GM21390 (cell line): ENCODE measurements around the gene MDGA2.

Experiments used
- ATAC-seq: cut with Tn5 transposase; IDR thresholded peaks from one replicate; pipeline ENCODE4 v1.9.1; 2021; ENCODE audit not compliant: unreplicated experiment

MDGA2 gene

DNA sequence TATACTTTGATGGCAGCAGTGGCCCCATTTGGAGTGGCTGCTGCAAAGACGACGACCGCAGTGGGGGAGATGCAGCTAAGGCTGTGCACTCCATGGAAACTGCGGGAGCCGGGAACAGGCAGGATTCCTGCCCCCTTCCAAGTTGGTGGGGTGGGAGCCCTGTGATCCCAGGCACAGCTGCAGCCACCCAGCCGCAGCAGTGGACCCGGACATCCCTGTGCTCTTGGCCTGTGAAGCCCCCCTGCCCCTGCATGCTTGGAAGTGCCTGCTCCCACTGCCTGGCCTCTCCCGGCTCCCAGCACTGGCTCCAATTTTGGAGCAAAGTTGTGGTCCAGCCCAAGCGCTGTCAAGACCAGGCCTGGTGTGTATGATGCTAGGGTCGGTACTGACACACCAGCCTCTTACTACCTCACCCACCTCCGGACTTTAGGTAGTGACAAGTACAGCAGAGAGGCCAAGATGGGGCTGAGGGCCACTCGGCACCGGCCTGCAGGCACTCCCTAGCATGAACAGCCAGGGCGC lies 521.1 kb downstream of the MDGA2 start:
- ATAC-seq = no peak

DNA sequence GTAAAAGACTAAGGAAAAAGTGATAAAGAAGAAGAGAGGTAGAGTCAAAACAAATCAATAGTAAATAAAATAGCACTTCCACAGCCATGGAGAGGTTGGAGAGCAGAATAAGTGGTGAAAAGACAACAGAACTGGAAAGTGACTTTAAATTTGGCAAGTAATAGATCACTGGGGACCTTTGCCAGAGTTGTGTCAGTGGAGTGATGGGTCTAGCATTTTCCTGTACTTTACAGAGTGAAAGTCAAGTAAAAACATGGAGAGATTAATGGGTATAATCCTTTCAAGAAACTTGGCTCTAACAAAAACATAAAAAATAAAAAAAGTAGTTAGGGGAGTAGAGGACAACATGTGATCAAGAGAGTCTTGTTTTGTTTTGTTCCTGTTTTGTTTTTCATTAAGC lies 521.7 kb downstream of the MDGA2 start:
- ATAC-seq = no peak

DNA sequence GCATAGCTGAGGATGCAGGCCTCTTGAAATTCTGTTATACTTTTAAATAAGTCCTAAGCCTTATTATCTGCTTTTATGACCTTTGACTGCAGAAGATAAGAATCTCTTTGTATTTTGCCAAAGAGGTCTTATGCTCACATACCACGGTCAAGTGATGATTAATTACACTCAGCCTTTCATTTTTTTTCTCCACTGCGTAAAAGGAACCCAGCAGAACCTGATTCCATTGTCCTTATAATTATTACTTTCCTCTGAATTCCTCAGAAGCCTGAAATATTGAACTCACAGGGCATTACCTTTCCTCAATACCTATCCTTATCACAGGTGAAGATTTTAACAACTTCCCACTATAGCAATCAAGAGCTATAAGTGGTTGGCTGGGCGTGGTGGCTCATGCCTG lies 525.1 kb downstream of the MDGA2 start:
- no peak for ATAC-seq

DNA sequence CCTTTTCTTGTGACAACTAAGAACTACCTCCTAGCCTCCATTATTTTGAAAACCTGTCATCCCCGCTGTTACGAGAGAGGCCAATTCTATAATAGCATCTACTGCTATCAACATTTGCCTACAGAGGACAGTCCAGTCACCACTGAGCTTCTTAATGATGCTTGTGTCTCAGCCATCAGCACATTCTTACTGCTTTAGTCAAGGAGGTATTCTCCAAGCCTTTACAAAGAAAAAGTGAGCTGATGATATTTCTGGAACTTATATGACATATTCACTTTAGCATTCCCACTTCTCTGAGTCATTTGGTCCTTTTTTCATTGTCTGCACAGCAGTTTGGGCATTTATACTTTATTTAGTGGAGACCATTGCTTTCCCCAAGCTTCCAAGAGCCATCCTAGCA lies 526.1 kb downstream of the MDGA2 start:
- ATAC-seq = no peak

DNA sequence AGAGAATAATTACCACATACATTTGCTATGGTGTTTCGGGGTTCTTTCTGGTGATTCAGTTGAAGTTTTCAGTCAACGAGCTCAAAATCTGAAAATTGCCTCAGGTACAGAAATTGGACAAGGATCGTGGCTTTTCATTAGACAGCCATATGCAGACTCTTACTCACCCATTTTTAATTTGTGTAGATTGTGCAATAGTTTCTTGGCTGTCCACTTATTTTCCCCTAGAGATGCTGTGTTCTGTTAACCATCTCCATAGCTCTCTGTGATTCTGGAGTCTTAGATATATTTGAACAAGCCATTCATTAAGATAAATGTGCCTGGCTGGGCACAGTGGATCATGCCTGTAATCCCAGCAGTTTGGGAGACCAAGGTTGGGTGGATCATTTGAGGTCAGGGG lies 526.7 kb downstream of the MDGA2 start:
- ATAC-seq = no peak

DNA sequence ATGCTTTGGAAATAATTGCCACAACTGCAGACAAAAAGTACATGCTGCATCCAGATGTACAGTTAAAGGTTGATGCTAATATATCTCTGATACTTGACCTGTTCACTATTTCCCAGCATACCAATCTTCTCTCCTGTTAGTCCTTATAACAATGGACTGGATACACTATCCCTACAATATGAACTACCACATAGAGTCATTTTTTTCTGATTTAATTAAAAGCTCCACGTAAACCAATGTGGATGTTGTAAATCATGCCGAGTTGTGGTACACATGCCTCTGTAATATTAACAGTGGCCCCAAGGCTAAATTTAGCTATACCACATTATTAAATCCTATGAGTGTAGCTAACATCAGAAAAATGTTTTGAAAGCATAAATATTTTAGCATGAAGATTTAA lies 554.8 kb downstream of the MDGA2 start:
- no peak for ATAC-seq

DNA sequence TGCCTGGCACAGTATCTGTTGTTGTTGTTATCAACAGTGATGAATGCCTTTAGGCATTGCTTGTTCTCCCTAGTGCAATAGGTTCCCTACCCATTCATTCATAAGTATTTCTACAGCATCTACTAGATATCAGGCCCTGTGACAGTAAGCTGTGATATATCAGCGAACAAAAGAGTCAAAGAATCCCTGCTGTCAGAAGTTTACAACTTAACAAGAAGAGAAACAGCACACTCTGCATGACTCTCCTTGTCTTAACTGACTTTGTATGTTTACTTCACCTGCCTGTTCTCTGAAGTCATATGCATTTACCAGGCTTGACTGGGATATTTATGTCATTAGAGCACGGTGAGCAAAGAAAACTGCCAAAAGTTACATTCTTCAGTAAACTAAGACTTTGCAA lies 571.6 kb downstream of the MDGA2 start:
- ATAC-seq = no peak

DNA sequence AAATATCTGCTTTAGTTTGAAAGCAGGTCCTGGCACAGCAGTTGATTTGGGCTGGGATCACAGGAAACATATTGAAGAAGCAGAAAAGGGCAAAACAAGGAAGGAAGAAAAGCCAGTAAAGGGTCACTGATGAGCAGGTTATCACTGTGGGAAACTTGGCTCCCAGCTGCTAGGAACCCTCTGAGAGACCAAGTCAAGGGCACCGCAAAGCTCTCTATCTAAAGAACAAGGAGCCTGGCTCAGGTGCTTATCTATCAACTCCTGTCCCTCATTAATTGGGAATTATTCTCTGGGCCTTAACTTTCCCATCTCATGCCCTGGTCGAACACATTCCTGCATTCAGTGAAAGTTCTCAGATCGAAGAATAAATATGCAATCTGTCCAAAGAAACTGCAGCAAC lies 572.9 kb downstream of the MDGA2 start:
- ATAC-seq = no peak

DNA sequence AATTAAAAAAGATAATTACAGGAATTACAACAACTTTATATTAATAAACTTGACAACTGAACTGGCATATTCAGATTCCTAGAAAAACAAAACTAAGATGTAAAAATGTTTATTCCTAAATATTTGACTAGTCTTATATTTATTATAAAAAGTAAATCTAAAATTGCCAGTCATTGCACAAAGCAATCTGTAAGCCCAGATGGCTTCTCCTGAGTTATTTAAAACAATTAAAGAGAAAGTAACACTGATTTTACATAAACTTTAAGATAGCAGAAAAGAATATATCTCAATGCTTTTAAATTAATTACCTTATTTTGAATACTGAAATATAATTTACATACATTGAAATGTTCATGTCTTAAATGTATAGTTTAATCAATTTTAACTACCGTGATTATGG lies 589.7 kb downstream of the MDGA2 start:
- no peak for ATAC-seq

DNA sequence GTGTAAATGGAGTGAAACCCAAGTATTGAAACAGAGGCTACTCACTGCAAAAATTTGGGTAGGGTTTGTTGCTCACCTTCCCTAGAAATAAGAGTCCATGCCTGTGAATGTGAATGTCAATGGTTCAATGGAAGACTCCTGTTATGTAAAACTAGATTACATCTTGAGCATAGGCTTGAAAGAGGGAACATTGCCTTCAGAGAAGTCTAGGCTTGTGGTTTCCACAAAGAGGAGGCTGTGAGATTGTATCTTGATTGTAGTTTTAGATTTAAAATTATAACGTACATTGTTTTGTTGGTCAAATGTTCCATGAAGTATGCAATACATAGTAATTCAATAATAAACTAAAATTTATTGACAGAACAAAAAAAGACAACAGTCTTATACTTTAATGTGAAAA lies 610.1 kb downstream of the MDGA2 start:
- no peak for ATAC-seq

DNA sequence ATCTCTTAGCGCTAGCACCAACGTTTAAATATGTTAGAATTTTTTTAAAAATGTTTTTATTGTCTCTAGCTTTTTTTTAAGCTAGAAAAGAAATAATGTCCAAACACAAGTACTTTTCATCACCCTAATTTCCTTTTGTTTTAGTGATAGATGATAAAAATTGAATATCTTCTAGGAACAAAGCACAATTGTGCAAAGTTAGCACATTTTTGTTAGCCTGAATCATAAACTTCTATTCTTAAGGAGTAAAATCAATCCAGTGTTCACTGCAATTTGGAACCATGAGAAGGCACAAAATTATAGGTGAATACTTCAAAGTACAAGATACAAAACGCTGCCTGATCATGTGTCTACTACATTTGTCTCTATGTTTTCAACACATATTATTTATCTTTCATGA lies 615.4 kb downstream of the MDGA2 start:
- ATAC-seq = no peak

DNA sequence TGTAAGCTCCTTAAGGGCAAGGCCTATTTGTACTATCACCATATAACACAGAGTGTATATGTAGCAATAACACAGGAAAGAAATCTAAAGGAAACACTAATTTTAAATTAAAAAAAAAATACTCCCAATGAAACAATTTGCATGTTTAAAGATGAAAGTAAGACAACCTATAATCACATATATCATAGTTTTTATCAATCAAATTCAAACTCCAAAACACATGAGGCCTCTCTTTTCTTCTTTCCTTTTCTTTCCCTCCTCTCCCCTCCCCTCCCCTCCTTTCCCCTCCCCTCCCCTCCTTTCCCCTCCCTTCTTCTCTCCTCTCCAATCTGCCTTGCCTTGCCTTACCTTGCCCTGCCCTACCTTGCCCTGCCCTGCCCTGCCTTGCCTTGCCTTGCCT lies 618.0 kb downstream of the MDGA2 start:
- ATAC-seq = no peak

DNA sequence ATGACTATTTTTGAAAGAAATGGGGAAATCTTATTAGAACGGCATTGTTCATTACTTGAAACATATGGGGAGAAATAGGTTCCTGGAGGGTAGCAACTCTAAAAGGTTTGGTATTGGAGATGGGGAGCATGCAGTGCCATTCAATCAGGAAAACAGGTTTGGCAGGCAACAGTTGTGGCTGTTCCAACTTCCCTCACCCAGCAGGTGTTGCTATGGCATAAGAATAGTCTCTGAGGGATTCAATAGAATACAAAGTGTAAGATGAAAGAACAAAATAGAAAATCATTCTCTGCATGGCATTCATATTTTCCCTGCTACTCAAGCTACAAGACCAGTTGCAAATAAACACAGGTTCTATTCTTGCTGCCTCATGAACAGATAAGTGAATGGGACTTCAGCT lies 630.6 kb downstream of the MDGA2 start:
- no peak for ATAC-seq

DNA sequence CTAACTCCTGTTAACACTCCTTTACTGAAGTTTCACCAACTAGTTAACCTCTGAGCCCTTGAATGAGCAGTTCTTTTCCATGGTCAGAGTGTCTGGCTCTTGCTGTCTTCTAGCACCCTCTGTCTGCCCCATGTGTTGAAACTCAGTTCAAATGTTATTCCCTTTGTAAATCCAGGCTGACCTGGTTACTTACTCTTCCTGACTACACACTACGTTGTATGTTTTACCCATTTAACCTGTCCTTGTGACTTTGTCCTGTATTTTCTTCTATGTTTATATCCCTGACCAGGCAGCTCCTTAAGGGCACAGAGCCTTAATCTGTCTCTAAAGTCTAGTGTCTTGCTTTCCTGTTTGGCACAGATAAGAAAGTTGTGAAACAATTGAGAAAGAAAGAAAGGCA lies 634.9 kb downstream of the MDGA2 start:
- ATAC-seq = no peak

DNA sequence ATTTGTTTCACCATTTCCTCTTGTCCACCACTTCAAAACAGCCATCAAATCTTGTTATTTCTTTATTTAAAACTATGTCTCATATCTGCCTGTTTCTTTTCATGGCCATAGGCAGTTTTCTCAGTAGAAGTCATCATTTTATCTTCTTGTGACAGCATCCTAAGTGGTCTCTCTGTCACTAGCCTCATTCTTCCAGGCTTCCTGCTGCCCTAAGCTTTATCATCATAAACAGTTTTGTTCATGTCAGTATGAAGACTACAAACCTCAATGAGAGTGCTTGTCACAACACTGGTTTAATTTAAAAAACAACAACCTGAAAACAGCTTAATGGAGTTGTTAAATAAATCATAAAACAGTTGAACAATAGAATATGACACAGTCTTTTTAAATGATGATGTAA lies 636.1 kb downstream of the MDGA2 start:
- ATAC-seq = no peak

DNA sequence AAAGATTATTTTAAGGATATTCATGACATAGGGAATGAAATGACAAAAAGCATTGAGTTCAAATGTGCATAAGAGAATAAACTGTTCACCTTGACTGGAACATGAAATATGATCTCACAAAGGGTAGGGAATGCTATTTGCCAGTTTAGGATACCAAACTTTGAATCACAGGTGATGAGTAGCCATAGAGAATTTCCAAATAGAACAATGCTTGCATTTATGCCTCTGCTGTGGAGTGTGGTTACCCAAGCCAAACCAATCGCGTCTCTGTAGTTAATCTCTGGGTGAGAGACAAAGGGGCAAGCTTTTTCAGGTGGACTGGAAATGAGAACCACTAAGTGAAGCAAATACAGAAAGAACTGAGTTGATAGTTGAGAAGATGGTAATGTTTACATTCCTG lies 652.7 kb downstream of the MDGA2 start:
- ATAC-seq = no peak

DNA sequence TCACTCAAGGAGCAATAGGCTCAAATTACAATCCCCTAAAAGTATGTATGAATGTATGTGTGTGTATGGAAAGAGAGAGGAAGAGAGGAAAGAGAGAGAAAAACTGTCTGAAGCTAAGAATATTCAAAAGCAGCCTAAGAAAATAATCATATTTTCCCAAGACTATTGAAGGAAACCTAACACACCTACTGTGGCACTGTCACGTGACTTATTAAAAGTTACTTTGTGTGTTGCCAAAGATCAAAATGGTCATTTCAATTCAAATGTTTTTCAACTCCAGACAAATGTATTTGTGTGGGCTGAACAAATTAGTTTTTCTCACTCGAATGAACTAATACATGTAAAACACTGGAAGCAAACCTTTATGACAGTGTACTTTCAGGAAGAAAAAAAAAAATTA lies 654.9 kb downstream of the MDGA2 start:
- ATAC-seq = no peak

DNA sequence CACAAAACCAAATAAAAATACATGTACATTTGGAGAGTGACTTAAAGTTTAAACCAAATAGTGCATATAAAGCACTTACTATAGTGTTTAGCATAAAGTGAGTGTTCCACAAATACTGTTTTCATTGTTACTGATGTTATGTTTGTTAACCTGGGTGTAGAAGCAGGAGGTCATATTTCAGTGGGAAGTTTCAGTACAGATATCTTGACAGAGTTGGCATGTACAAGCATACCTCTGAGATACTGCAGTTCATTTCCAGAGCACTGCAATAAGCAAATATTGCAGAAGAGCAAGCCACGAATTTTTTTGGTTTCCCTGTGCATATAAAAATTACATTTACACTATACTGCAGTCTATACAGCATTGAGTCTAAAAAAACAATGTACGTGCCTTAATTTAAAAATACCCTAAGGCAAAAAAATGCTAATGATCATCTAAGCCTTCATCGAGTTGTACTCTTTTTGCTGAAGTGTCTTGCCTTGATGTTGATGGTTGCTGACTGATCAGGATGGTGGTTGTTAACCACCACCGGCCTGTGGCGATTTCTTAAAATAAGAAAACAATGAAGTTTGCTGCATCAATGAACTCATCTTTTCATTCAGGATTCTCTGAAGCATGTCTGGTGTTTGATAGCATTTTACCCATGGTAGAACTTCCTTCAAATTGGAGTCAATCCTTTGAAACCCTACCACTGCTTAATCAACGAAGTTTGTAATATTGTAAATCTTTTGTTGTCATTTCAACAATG lies 662.7 kb downstream of the MDGA2 start:
- ATAC-seq = no peak

DNA sequence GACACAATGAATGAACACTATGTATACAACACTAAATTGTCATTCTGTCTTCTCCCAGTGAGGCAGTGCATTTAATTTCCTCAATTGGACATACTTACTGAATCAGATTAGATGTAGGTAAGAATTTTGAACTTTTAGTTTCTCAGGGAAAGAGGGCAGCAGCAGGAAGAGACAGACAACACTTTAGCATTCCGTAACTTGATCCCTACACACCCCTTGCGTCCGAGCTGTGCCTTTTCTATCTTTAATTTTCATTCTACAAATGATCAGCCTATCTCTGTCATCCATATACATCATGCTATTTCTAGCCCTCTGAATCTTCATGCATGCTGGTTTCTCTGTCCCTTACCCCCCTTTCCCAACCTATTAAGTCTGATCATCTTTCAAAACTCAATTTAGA lies 665.8 kb downstream of the MDGA2 start:
- no peak for ATAC-seq

DNA sequence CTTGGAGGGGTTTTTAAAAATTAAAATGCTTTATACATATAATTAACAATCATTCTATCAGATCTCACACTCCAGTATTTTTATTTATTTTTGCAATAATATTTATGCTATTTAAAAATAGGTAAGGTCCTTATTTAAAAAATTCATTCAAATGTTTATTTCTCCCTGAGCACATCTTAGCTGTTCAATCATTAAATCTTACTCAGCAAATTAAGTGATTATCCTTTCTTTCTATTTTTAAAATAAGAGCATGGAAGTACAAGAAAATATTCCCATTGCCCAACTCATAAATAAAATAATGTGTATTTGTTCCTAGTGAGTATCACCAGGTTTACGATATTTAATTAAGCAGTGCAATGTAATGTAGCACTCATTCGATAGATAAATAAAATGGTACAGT lies 666.7 kb downstream of the MDGA2 start:
- ATAC-seq = no peak

DNA sequence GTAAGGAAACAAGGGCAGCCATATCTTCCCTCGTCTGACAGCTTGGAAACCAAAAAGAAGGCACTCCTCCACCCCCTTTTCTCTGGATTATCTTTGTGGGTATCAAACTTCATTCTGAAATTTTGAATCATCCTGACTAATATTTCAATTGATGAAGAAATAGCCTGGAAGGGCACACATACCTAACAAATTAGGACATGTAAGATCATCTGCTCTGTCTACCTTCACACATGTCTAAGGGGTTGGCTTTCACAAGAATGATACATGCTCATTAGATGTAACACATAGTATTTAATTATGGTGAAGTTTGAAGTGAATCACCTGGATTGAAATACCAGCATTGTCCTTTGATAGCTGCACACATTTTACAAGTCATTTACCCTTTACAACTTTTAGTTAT lies 675.7 kb downstream of the MDGA2 start:
- no peak for ATAC-seq

DNA sequence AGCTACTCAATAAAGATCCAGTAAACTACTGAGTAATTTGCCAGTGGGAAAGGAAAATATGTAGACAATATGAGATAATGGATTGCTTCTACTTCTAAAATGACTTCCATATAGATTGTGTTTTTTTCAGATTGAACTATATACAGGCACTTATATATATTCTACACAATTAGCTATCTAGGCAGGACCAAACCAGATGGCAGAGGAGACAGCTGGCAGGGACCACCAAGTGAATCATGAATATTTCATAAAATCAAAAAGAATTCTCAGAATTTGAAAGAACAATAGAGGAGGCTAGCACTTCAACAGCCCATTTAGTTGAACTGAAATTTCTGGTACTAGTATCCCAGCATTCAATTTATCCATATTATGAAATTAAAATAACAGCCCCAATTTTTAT lies 685.8 kb downstream of the MDGA2 start:
- ATAC-seq = no peak

DNA sequence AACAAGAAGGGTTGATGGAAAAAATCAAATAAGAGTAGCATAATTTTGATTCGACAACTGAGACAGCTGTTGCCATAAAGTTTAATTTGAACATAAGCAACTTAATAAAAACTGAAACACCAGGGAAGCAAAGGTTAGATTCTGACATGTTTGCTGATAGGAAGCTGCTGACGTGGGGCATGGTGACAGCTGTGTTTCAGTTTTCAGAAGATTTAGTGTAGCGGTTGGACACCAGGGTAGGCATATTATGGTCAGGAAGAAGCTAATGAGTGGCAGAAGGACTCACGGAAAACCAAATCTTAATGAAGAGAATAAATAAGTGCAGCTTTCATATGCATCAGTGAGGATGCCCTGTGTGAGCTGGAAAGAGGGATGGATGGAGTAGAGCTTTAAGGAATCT lies 687.1 kb downstream of the MDGA2 start:
- no peak for ATAC-seq
